GM12878 (cell line): ENCODE results near the gene MRTFB. TPM values are rescaled to one million over a fixed set of nuclear protein-coding genes. Genes with fewer than 3 reads are reported as not detected.

Source experiments
- ATAC-seq: fragments of 200-7000 bp; cut with Tn5 transposase; 3 replicates; pipeline ENCODE4 v1.9.1; 2020; ENCODE audit warnings: mild to moderate bottlenecking, moderate library complexity
- BruUV-seq: library from RNA; stranded (reverse); fragments of 400-500 nt; replicated peaks from 2 replicates; lab custom pipeline; 2021; lab: Mats Ljungman, UMichigan
- CTCF ChIA-PET: fragments of 300-600 bp; sonication (Branson Sonifier 250); formaldehyde crosslinking; extraction: SDS; loops from one replicate; lab custom pipeline; 2021; ENCODE audit warnings: inconsistent platforms; lab: Yijun Ruan, JAX
- POLR2A ChIA-PET: fragments of 350-600 bp; formaldehyde crosslinking; extraction: SDS; loops from one replicate; lab custom pipeline; 2021; ENCODE audit warnings: inconsistent platforms; lab: Charles Lee
- RAD21 ChIA-PET: fragments of 300-600 bp; sonication (Branson Sonifier 250); formaldehyde crosslinking; loops from one replicate; lab custom pipeline; 2023; ENCODE audit warnings: antibody characterized with exemption; ENCODE audit not compliant: unreplicated experiment; lab: Charles Lee
- SMC1A ChIA-PET: fragments of 300-600 bp; sonication (Branson Sonifier 250); formaldehyde crosslinking; loops from one replicate; lab custom pipeline; 2023; ENCODE audit not compliant: unreplicated experiment, uncharacterized antibody; lab: Charles Lee
- DNase-seq: peaks from one replicate; pipeline ENCODE4 v3.0.0-alpha.2; 2011; ENCODE audit warnings: low read depth, low spot score
- FAIRE-seq: peaks from 3 replicates; lab custom pipeline; 2011; peaks lifted over from hg19 to GRCh38; lab: Jason Lieb, UNC
- H2AFZ ChIP-seq: 2 replicates; pipeline ENCODE4 v1.6.0; 2011; ENCODE audit warnings: low read depth, low read length, control low read depth; ENCODE audit not compliant: control insufficient read depth
- H3K27ac ChIP-seq: 2 replicates; pipeline ENCODE4 v1.5.1; 2011; ENCODE audit warnings: control low read depth; ENCODE audit not compliant: control insufficient read depth, insufficient read depth
- H3K27me3 ChIP-seq, 2 experiments: replicated peaks in 1 of 2; 2 replicates each; pipeline versions ENCODE4 v1.6.0 to v1.6.1; 2011; ENCODE audit warnings: low read length in 1 of 2; ENCODE audit not compliant: control insufficient read depth in 2 of 2, insufficient read depth in 2 of 2
- H3K36me3 ChIP-seq, 2 experiments: 2 replicates each; pipeline ENCODE4 v1.5.1; 2011; ENCODE audit warnings: low read length in 1 of 2; ENCODE audit not compliant: control insufficient read depth in 2 of 2, insufficient read depth in 2 of 2
- H3K4me1 ChIP-seq: 2 replicates; pipeline ENCODE4 v1.6.1; 2011; ENCODE audit warnings: mild to moderate bottlenecking, low read length, moderate library complexity, mixed read lengths; ENCODE audit not compliant: control insufficient read depth, insufficient read depth
- H3K4me2 ChIP-seq: 2 replicates; pipeline ENCODE4 v1.6.0; 2011; ENCODE audit warnings: control low read depth; ENCODE audit not compliant: control insufficient read depth, insufficient read depth
- H3K4me3 ChIP-seq: fragments of 200-600 bp; sonication (generic); 2 replicates; pipeline ENCODE4 v1.5.1; 2016
- H3K79me2 ChIP-seq: 2 replicates; pipeline ENCODE4 v1.6.0; 2011; ENCODE audit warnings: low read length; ENCODE audit not compliant: control insufficient read depth, insufficient read depth
- H3K9ac ChIP-seq: 2 replicates; pipeline ENCODE4 v1.8.0; 2011; ENCODE audit warnings: low read length, control low read depth, mixed read lengths; ENCODE audit not compliant: control insufficient read depth, insufficient read depth
- H3K9me3 ChIP-seq: replicated peaks from 3 replicates; pipeline ENCODE4 v1.5.1; 2011; ENCODE audit warnings: mild to moderate bottlenecking, low read length; ENCODE audit not compliant: control insufficient read depth, insufficient read depth
- H4K20me1 ChIP-seq: 2 replicates; pipeline ENCODE4 v1.6.0; 2011; ENCODE audit not compliant: control insufficient read depth, insufficient read depth
- CBX3 ChIP-seq: fragments of 200-600 bp; sonication (generic); IDR thresholded peaks from 2 replicates; pipeline ENCODE4 v1.6.1; 2016; ENCODE audit warnings: low read depth, borderline replicate concordance
- CHD2 ChIP-seq: IDR thresholded peaks from 2 replicates; pipeline ENCODE4 v1.6.1; 2011; ENCODE audit warnings: low read depth, low read length, improper control_type of control experiment, borderline replicate concordance
- GABPA ChIP-seq: IDR thresholded peaks from 2 replicates; pipeline ENCODE4 v1.6.1; 2014; ENCODE audit warnings: antibody characterized with exemption, low read depth, mild to moderate bottlenecking, inconsistent platforms
- HDAC6 ChIP-seq: fragments of 200-600 bp; sonication (generic); IDR thresholded peaks from one replicate; pipeline ENCODE4 v1.8.0; 2017; ENCODE audit warnings: antibody characterized with exemption; ENCODE audit not compliant: unreplicated experiment
- IKZF2 ChIP-seq, 2 experiments: fragments of 450-650 bp; IDR thresholded peaks; 2 replicates each; pipeline ENCODE4 v1.6.1; 2017; ENCODE audit warnings: mild to moderate bottlenecking in 2 of 2, moderate library complexity in 2 of 2
- JUNB ChIP-seq: IDR thresholded peaks from 2 replicates; pipeline ENCODE4 v1.6.1; 2016; ENCODE audit warnings: antibody characterized with exemption, mild to moderate bottlenecking
- MAX ChIP-seq: IDR thresholded peaks from 2 replicates; pipeline ENCODE4 v1.6.1; 2012; ENCODE audit warnings: low read depth, low read length, improper control_type of control experiment
- MYC ChIP-seq: IDR thresholded peaks from 2 replicates; pipeline ENCODE4 v1.6.1; 2011; ENCODE audit warnings: mild to moderate bottlenecking, low read length, moderate library complexity, inconsistent platforms; ENCODE audit not compliant: insufficient read depth, insufficient replicate concordance, insufficient read length, severe bottlenecking
- NFYB ChIP-seq: IDR thresholded peaks from 2 replicates; pipeline ENCODE4 v1.6.1; 2011; ENCODE audit warnings: low read depth, mild to moderate bottlenecking, low read length, improper control_type of control experiment, moderate library complexity; ENCODE audit not compliant: insufficient read depth
- SMAD1 ChIP-seq: fragments of 450-650 bp; IDR thresholded peaks from 2 replicates; pipeline ENCODE4 v1.6.1; 2018; ENCODE audit warnings: mild to moderate bottlenecking, low read depth; ENCODE audit not compliant: partially characterized antibody
- ZBED1 ChIP-seq: IDR thresholded peaks from 2 replicates; pipeline ENCODE4 v1.6.1; 2016; ENCODE audit warnings: borderline replicate concordance
- ZNF384 ChIP-seq: IDR thresholded peaks from 2 replicates; pipeline ENCODE4 v1.6.1; 2012; ENCODE audit warnings: low read depth, mild to moderate bottlenecking, low read length, improper control_type of control experiment, borderline replicate concordance
- WGBS: methylation state at CpG from one replicate; pipeline ENCODE4 v1.1.6; 2016; ENCODE audit warnings: low lambda C conversion rate; ENCODE audit not compliant: insufficient replicate concordance, insufficient coverage; ENCODE audit errors: missing lambda C conversion rate; 5-methylcytosine and 5-hydroxymethylcytosine counted together
- in situ Hi-C: fragments of 300-500 bp; cut with MboI; formaldehyde crosslinking; loops from 9 replicates; pipeline ENCODE4 v1.14.3; 2018; ENCODE audit warnings: mixed read lengths
- intact Hi-C: fragments of 100-400 bp; cut with micrococcal nuclease; formaldehyde crosslinking; loops from one replicate; pipeline ENCODE4 v1.14.2; 2022; ENCODE audit not compliant: unreplicated experiment
- polyA plus RNA-seq, 11 experiments: library from polyadenylated mRNA; depleted of rRNA in 4 of 11; unstranded in 6 of 11; stranded (reverse) in 5 of 11; fragments of >200 nt; fragmentation: Nextera tagmentation in 4 of 11; fragmentation: Illumina TruSeq in 1 of 11; extraction: Ambion mirVana in 4 of 11; extraction: Trizol in 1 of 11; gene quantifications; 1 replicate in 1 of 11; 2 replicates in 10 of 11; pipeline versions ENCODE4 v1.2.1 to v1.2.3, GENCODE V29; 2011 to 2016; ENCODE audit warnings: inconsistent platforms in 2 of 11, missing spikeins in 2 of 11, low read depth in 1 of 11
- total RNA-seq, 4 experiments: library from RNA; depleted of rRNA in 3 of 4; stranded (reverse); fragments of >200 nt in 3 of 4; fragmentation: Illumina TruSeq in 1 of 4; extraction: Trizol in 1 of 4; gene quantifications; 2 replicates each; pipeline versions ENCODE4 v1.2.1 to v1.2.3, GENCODE V29; 2013 to 2021
- TF ChIP-seq, protein P1 (sequence below): IDR thresholded peaks from 2 replicates; pipeline ENCODE4 v1.6.1; 2011; ENCODE audit warnings: low read depth, mild to moderate bottlenecking, low read length, moderate library complexity, borderline replicate concordance; ENCODE audit errors: extremely low read depth
- TF ChIP-seq, protein P2 (sequence below): IDR thresholded peaks from 2 replicates; pipeline ENCODE4 v1.6.1; 2011; ENCODE audit warnings: mild to moderate bottlenecking, low read depth, low read length, moderate library complexity; ENCODE audit not compliant: insufficient replicate concordance

MRTFB gene
- total and polyA plus RNA-seq, 10 of the 15 experiments (the other 5 are each of a cell fraction or from before 2014, with no cell fraction given): 2.1 to 14.3 (median 8.0) TPM

DNA sequence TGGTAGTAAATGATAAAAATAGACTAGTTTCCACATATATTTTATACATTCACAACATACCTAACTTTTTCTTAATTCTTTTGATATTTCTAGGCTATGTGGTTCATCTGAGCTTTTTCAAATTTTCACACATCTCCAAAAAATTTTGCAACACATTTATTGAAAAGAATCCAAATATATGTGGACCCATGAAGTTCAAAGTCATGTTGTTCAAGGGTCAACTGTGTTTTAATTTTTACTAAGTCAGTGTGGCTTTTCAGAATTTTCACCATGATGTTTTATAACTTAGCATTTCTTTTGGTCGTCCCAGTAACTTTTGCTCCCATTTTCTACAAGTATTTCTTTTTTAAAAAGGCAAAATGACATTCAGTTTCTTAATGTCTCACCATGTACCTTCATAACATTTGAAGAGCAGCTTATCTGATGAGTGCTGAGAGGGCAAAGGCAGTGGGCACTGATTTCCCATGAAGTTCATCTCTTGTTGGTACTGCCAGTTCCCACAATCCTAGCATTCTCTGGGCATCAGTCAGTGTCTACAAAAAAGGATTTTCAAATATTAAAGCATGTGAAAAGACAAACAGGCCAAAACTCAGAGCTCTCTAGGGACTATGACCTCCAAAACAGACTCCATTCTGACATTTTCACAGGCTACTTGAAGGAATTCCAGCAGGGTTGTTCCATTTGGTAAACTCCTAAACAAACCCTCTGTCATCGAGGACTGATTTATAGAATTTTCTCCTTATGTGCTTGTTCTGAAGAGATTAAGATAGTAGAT, 80.3 kb downstream of the MRTFB start:
- 87% methylated on average over 2 of the region's 2 CpGs for WGBS
- POLR2A ChIA-PET: no interaction called here
- no peak overlapping the region for H3K9ac ChIP-seq
- no TSS peak for BruUV-seq
- in situ Hi-C loops: no loop called here
- H3K27me3 ChIP-seq: no peaks in the 10 kb centered on the region
- no peaks in the 10 kb centered on the region for H4K20me1 ChIP-seq
- no peaks in the 10 kb centered on the region for H3K79me2 ChIP-seq
- no peak for DNase-seq
- SMC1A ChIA-PET: interaction anchor here (1.2 kb wide), 2 partner anchors 11 to 13 kb away, joined by 3 read pairs; no protein-coding TSS in a partner anchor
- H3K4me1 ChIP-seq: peaks cover 2% of the 10 kb centered on the region; the same call in 1 of the 2 replicates
- H3K4me2 ChIP-seq: no peak overlapping the region
- CTCF ChIA-PET: no interaction called here
- H3K27ac ChIP-seq: no peak overlapping the region
- FAIRE-seq: no peak
- H3K36me3 ChIP-seq: no peaks in the 10 kb centered on the region
- H2AFZ ChIP-seq: no peak overlapping the region
- H3K4me3 ChIP-seq: no peak overlapping the region
- TF ChIP-seq, protein P1, sequence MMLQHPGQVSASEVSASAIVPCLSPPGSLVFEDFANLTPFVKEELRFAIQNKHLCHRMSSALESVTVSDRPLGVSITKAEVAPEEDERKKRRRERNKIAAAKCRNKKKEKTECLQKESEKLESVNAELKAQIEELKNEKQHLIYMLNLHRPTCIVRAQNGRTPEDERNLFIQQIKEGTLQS: no peak
- TF ChIP-seq ZNF384 (no peak), IKZF2 (IDR thresholded peaks at IDR 0.05) (no peak)
- intact Hi-C loops: no loop called here
- no peaks in the 10 kb centered on the region for H3K9me3 ChIP-seq
- ATAC-seq: no peak
- RAD21 ChIA-PET: no interaction called here

DNA sequence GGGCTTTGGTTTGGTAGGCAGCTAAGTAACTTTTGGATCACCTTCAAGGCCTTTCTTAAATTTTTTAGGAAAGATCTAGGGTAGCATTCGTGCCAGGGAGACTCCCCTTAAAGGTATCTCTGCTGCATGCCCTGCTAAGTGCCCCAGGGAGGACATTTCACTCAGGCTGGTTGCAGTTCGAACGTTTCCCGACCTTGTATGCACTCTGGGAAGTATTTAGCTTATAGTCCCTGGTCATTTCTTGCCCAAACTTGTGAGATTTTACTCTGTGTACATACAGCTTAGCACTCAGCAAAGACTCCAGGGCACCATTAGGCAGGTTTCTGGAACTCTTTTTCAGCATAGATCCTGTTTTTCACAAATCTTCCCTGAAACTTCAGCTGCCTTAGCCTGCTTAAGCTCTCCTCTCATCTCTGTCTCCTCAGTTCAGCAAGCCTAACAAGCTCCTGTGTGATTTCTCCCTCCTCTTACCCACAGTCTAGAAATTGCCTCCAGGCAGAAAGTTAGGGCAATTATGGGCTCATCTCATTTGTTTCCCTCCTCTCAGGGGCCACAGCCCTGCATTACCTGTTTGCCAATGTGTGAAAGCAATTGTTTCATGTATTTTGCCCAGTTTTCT, 84.6 kb downstream of the MRTFB start:
- no peak overlapping the region for H3K4me3 ChIP-seq
- POLR2A ChIA-PET: no interaction called here
- no peaks in the 10 kb centered on the region for H3K9me3 ChIP-seq
- BruUV-seq: no TSS peak
- no peak for ATAC-seq
- H3K36me3 ChIP-seq: no peaks in the 10 kb centered on the region
- in situ Hi-C loops (no loop called here), intact Hi-C loops (no loop called here)
- no peak for DNase-seq
- SMC1A ChIA-PET: interaction anchor here (1.2 kb wide), 2 partner anchors 9 to 233 kb away, joined by 3 read pairs; no protein-coding TSS in a partner anchor
- no peak overlapping the region for H3K4me2 ChIP-seq
- RAD21 ChIA-PET: no interaction called here
- H4K20me1 ChIP-seq: no peaks in the 10 kb centered on the region
- no peak overlapping the region for H3K27ac ChIP-seq
- H2AFZ ChIP-seq: no peak overlapping the region
- CTCF ChIA-PET: interaction anchor here (0.7 to 1.4 kb wide), 4 partner anchors 10 to 869 kb away, joined by 3 to 4 read pairs (median 3); no protein-coding TSS in a partner anchor
- no peak overlapping the region for H3K9ac ChIP-seq
- WGBS: 79% methylated on average over 4 of the region's 4 CpGs
- FAIRE-seq: no peak
- H3K27me3 ChIP-seq: no peaks in the 10 kb centered on the region
- H3K79me2 ChIP-seq: no peaks in the 10 kb centered on the region
- no peaks in the 10 kb centered on the region for H3K4me1 ChIP-seq
- TF ChIP-seq MYC (no peak), JUNB (no peak), GABPA (no peak), HDAC6 (no peak), CHD2 (no peak), MAX (no peak), ZBED1 (no peak), SMAD1 (no peak), NFYB (no peak), CBX3 (no peak)
- TF ChIP-seq, protein P2, sequence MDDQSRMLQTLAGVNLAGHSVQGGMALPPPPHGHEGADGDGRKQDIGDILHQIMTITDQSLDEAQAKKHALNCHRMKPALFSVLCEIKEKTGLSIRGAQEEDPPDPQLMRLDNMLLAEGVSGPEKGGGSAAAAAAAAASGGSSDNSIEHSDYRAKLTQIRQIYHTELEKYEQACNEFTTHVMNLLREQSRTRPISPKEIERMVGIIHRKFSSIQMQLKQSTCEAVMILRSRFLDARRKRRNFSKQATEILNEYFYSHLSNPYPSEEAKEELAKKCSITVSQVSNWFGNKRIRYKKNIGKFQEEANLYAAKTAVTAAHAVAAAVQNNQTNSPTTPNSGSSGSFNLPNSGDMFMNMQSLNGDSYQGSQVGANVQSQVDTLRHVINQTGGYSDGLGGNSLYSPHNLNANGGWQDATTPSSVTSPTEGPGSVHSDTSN: no peak
